ENCODE measurements around the gene G2E3. TPM values are rescaled to one million over a fixed set of nuclear protein-coding genes. Genes with fewer than 3 reads are reported as not detected.
"Not testable (repeated sequence)": the region's sequence is repeated elsewhere in the genome, so short reads cannot be mapped to it uniquely, and the experiment has no call there.

The G2E3 gene
- total and polyA plus RNA-seq, 11 donors, result 2.4 to 10.2 (median 6.8) TPM

DNA sequence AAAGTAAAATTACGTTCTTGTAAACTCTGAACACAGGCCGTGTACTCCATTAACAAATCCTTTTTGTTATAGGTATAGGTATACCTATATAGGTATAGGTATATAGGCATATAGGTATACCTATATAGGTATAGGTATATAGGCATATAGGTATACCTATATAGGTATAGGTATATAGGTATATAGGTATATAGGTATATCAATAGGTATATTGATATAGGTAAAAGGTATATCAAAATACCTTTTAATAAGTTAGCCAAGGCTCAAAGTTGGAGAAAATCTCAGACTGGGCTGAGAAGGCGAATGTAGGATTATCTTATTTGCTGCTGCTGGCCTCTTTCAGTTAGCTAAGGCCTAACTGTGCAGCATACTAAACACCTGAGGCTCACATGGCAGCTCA lies 66.6 kb downstream of the G2E3 start:
- Histone ChIP-seq H3K27me3 (no peaks in the 10 kb centered on the region), H3K9me3 (no peaks in the 10 kb centered on the region), H3K36me3 (peaks cover 0 to 11% (median 3%) of the 10 kb centered on the region in 9 donors), H3K4me1 (peaks cover 0 to 46% (median 21%) of the 10 kb centered on the region in 12 donors), H3K4me3 (no peak overlapping the region), H3K27ac (no peak overlapping the region)
- ATAC-seq (no peak), DNase-seq (no peak)
- intact Hi-C loops (cut with DNase I), result no loop called here
- no peak for TF ChIP-seq POLR2A (IDR thresholded peaks at IDR 0.05)
- no peak for TF ChIP-seq CTCF (IDR thresholded peaks at IDR 0.05)
- WGBS, 4 donors, result 82 to 89% (median 87%) methylated on average over 3 of the region's 3 CpGs

DNA sequence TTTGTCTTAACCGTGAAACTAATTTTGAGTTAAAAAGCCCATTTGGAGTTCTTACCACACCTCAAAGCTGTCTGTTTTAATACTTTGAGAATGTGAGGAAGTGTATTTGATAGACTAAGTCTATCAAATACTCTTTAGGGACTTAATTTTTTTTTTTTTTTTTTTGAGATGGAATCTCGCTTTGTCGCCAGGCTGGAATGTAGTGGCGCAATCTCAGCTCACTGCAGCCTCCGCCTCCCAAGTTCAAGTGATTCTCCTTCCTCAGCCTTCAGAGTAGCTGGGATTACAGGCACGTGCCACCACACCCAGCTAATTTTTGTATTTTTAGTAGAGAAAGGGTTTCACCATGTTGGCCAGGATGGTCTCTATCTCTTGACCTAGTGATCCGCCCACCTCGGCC lies 70.5 kb downstream of the G2E3 start:
- 90 to 94% (median 92%) methylated on average over 8 of the region's 8 CpGs for WGBS, 4 donors
- ATAC-seq; DNase-seq; intact Hi-C loops (cut with DNase I); H3K4me3 ChIP-seq; H3K27ac ChIP-seq; H3K9me3 ChIP-seq; H3K27me3 ChIP-seq: not testable (repeated sequence)
- peaks cover 0 to 48% (median 39%) of the 10 kb centered on the region in 9 donors for H3K36me3 ChIP-seq
- peaks cover 0 to 27% (median 11%) of the 10 kb centered on the region in 12 donors for H3K4me1 ChIP-seq

DNA sequence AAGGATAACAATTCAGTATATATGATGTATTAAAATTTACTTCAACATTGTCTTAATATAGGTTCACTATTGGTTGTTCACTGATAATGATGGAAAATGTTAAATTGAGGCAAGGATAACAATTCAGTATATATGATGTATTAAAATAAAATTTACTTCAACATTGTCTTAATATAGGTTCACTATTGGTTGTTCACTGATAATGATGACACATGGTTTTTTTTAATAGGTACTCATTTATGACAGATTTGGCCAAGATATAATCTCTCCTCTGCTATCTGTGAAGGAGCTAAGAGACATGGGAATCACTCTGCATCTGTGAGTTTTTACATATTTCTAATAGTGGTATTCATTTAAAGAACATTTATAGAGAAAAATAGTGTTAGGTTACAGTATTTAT lies 71.3 kb downstream of the G2E3 start:
- no peak for TF ChIP-seq POLR2A (IDR thresholded peaks at IDR 0.05)
- TF ChIP-seq CTCF (IDR thresholded peaks at IDR 0.05), result no peak
- intact Hi-C loops (cut with DNase I), result no loop called here
- no peaks in the 10 kb centered on the region for H3K9me3 ChIP-seq
- ATAC-seq, result no peak
- H3K4me1 ChIP-seq, result peaks cover 0 to 20% (median 7%) of the 10 kb centered on the region in 12 donors
- H3K4me3 ChIP-seq, result no peak overlapping the region
- H3K36me3 ChIP-seq, result peaks cover 0 to 56% (median 47%) of the 10 kb centered on the region in 9 donors
- H3K27ac ChIP-seq, result no peak overlapping the region
- DNase-seq, result no peak
- H3K27me3 ChIP-seq, result no peaks in the 10 kb centered on the region

GRCh38 chr14:30632730-30633129 lies 73.8 kb downstream of the G2E3 start:
- H3K4me1 ChIP-seq, result peaks cover 0 to 6% (median 0%) of the 10 kb centered on the region in 12 donors
- no peaks in the 10 kb centered on the region for H3K9me3 ChIP-seq
- TF ChIP-seq POLR2A (IDR thresholded peaks at IDR 0.05), result no peak
- no peak for TF ChIP-seq CTCF (IDR thresholded peaks at IDR 0.05)
- intact Hi-C loops (cut with DNase I), result no loop called here
- 78 to 100% (median 100%) methylated on average over 1 of the region's 1 CpG for WGBS, 4 donors
- no peak overlapping the region for H3K27ac ChIP-seq
- H3K4me3 ChIP-seq, result no peak overlapping the region
- peaks cover 0 to 79% (median 59%) of the 10 kb centered on the region in 9 donors for H3K36me3 ChIP-seq
- DNase-seq (no peak), ATAC-seq (no peak)
- H3K27me3 ChIP-seq, result no peaks in the 10 kb centered on the region

- ATAC-seq (no peak), DNase-seq (no peak)
- peaks cover 0 to 8% (median 0%) of the 10 kb centered on the region in 12 donors for H3K4me1 ChIP-seq
- H3K4me3 ChIP-seq, result no peak overlapping the region
- peaks cover 0 to 97% (median 80%) of the 10 kb centered on the region in 9 donors for H3K36me3 ChIP-seq
- H3K9me3 ChIP-seq, result peaks cover 0 to 3% (median 0%) of the 10 kb centered on the region in 12 donors
- H3K27ac ChIP-seq, result no peak overlapping the region
- intact Hi-C loops (cut with DNase I), result no loop called here
- H3K27me3 ChIP-seq, result no peaks in the 10 kb centered on the region
- 88 to 96% (median 92%) methylated on average over 3 of the region's 3 CpGs for WGBS, 4 donors
- TF ChIP-seq POLR2A (IDR thresholded peaks at IDR 0.05) (no peak), CTCF (IDR thresholded peaks at IDR 0.05) (no peak)
Measured at GRCh38 chr14:30638926-30639325, 80.0 kb downstream of the G2E3 start.
